HG03457 (cell line): ENCODE measurements around the gene ACACB.

Source experiments
- ATAC-seq: cut with Tn5 transposase; IDR thresholded peaks from one replicate; pipeline ENCODE4 v1.9.1; 2021; ENCODE audit warnings: moderate number of reproducible peaks; ENCODE audit not compliant: unreplicated experiment

Gene ACACB

DNA sequence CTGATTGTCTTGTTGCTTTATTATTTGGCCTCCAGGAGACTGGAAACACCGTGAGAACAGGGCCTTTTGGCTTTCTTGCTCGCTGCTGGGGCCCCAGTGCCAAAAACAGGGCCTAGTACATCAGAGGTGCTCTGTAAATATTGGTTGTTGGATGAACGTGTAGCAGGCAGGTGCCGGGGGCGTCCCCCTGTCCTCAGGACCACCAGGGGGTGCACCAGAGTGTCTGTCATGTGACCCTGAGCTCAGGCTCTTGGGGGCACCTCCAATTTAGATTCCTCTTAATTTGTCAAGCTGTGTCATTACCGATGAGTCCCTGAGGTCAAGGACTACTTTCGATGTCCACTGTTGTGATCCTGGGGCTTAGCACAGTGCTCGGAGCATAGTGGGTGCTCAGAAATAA lies 87.1 kb downstream of the ACACB start:
- no peak for ATAC-seq

DNA sequence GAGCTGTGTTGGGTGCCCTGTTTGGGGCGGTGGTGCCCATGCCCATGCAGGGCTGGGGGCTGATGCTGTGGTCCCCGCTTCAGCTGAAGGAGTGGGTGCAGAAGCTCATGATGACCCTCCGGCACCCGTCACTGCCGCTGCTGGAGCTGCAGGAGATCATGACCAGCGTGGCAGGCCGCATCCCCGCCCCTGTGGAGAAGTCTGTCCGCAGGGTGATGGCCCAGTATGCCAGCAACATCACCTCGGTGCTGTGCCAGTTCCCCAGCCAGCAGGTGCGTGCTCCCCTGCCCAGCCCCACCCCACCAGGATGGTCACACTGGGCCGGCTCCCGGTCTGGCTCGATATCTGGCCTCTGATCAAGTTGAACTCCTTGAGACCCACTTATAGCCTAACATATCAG lies 92.7 kb downstream of the ACACB start:
- no peak for ATAC-seq

- ATAC-seq = no peak
Measured at GRCh38 chr12:109212460-109213115, 96.2 kb downstream of the ACACB start.

GRCh38 chr12:109214131-109214530 lies 97.7 kb downstream of the ACACB start:
- ATAC-seq = no peak

GRCh38 chr12:109218996-109219395 lies 102.6 kb downstream of the ACACB start:
- no peak for ATAC-seq

DNA sequence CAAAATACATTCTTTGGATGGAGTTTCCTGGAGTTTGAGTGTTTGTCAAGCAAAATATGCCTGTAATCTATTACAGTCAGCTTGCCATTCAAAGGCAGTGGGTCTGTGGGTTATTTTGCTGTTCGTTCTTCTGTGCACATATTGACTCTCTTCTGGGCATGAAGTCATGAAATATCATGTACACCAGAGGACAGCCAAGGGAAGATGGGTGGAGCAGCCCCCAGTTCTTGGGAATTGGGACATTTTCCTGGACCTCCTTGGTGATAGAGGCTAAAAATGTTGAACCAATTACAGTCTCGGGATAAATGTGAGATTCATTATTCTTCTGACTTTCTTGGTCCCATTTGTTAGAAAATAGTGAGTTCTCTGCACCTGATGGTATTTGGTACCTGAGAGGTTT lies 103.6 kb downstream of the ACACB start:
- no peak for ATAC-seq

DNA sequence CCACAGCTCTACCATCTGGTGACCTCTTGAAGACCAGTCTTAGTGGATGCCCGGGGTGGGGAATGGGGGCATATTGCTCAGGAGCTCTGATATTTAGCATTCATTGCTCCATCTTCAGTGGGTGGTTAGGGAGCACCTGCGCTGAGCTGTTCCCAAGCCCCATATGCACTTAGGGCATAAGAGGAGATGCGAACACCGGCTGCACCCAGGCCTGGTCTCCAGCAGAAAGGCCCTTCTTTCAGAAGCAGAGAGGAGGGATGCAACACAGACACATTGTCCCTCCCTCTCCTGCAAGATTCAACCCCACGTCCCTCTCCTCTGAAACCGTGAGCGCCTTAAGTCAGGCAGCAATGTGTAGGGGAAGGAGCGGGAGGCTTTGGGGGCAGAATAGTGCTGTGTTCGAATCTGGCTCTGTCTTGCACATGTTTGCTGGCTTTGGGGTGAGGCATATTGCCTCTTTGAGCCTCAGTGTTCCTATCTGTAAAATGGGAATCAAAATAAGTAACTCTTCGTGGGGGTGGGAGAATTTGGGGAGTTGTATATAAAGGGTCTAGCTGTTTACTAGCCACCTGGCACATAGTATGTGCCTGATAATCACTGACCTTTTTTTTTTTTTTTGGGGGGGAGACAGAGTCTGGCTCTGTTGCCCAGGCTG lies 105.0 kb downstream of the ACACB start:
- no peak for ATAC-seq

- ATAC-seq = no peak
Measured at GRCh38 chr12:109222062-109222461, 105.7 kb downstream of the ACACB start.

- no peak for ATAC-seq
Measured at GRCh38 chr12:109222496-109222895, 106.1 kb downstream of the ACACB start.

DNA sequence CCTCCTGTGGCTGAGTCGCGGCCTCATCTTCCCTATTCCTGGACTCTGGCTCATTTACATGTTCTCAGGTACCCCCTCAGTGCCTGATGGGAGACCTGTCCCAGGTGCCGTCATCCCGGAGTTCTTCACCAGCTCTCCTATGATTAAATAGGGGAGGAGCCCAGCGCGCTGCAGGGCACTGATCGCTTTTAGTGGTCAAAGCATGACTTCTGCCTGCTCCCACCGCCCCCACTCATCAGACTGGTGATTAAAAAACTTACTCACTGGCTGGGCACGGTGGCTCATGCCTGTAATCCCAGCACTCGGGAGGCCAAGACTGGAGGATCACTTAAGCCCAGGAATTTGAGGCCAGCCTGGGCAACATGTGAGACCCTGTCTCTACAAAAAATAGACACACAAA lies 106.8 kb downstream of the ACACB start:
- ATAC-seq = no peak

- ATAC-seq = no peak
Measured at GRCh38 chr12:109223868-109224267, 107.5 kb downstream of the ACACB start.

- ATAC-seq = no peak
Measured at GRCh38 chr12:109228664-109229063, 112.3 kb downstream of the ACACB start.

GRCh38 chr12:109230193-109230592 lies 113.8 kb downstream of the ACACB start:
- ATAC-seq = no peak

GRCh38 chr12:109232731-109233130 lies 116.3 kb downstream of the ACACB start:
- ATAC-seq = no peak

DNA sequence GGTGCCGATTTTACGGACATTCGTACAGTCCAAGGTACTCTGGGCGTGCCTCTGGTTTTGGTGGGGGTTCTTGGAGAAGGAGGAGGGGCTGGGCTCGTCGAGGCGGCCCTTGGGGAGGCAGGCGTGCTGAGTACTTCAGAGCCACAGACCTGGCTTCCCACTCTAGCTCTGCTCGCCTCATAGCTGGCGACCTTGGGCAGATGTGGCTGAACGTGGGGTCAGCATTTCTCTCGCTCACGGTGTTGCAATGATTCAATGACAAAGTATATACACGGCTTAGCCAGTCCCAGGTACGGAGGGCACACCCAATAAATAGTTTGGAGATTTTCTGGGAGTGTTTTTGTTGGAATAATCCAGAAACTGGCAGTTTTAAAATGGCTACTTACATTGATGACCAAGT lies 117.6 kb downstream of the ACACB start:
- ATAC-seq = no peak

DNA sequence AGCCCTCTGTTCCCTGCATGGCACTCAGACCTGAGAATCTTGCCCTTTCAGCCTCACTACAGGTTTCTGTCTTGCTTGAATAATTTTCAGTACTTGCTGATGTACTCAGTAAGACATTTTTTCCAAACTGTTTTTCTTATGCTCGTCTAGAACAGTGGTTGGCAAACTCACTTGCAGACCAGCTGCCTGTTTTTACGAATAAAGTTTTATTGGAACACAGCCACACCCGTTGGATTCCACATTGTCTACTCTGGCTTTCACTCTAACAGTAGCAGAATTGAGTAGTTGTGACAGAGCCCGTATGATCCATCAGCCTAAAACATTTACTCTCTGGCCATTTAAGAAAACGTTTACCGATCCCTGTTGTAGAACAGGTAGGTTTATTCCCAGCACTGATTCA lies 119.9 kb downstream of the ACACB start:
- ATAC-seq = no peak

- ATAC-seq = no peak
Measured at GRCh38 chr12:109239179-109239578, 122.8 kb downstream of the ACACB start.

- ATAC-seq = no peak
Measured at GRCh38 chr12:109239691-109240090, 123.3 kb downstream of the ACACB start.

GRCh38 chr12:109240365-109240764 lies 124.0 kb downstream of the ACACB start:
- no peak for ATAC-seq

- no peak for ATAC-seq
Measured at GRCh38 chr12:109241936-109242335, 125.5 kb downstream of the ACACB start.

DNA sequence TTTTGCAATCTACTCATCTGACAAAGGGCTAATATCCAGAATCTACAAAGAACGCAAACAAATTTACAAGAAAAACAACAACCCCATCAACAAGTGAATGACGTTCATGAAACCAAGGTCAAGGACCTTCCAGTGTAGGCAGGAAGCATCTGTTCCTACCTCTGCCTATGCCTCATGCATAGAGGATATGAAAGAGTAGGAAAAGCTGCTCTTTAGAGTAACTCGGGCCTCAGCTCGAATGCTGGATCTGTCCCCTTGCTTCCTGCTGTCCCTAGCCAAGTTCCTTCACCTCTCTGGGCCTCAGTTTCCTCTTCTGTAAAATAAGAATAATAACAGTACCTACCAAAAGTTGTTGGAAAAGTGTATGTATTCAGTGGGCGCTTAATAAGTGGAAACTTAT lies 127.7 kb downstream of the ACACB start:
- ATAC-seq = no peak

DNA sequence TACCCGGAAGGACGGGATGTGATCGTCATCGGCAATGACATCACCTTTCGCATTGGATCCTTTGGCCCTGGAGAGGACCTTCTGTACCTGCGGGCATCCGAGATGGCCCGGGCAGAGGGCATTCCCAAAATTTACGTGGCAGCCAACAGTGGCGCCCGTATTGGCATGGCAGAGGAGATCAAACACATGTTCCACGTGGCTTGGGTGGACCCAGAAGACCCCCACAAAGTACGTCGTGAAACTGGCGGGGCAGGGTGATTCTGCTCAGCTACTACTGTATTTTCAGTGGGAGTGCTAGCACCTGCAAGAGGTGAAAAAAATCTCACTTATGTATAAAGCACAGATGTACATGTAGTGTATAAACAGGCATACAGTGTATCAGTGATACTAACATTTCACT lies 129.8 kb downstream of the ACACB start:
- ATAC-seq = no peak
